Measurements from ENCODE around the gene ATP5ME. TPM values are rescaled to one million over a fixed set of nuclear protein-coding genes. Genes with fewer than 3 reads are reported as not detected.

The ATP5ME gene
- polyA plus RNA-seq, 3 donors = 163 to 397 (median 367) TPM

DNA sequence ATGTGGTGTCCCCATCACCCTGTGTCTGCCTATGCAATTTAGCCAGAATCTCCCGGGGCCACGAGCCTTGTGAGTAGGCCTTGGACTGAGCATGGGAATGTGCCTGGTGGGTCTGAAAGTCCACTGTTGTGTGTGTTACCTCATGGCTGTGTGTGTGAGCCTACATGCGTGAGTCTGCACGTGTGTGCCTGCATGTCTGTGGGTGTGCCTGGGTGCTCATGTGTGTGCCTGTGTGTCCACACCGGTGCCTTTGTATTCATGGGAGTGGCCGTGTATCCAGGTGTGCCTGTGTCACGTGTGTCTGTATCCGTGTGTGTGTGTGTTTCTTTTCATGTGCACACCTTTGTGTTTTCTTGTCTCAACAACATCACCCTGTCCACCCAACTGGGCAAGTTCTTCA, 14.2 kb downstream of the ATP5ME start:
- no peaks in the 10 kb centered on the region for H4K20me1 ChIP-seq (ENCODE audit: insufficient read depth, low read length)
- no peak overlapping the region for H3K27ac ChIP-seq (ENCODE audit: low read depth in 1 of 2, low read length in 2 of 2)
- no peaks in the 10 kb centered on the region for H3K36me3 ChIP-seq (replicated peaks in 1 of 2; ENCODE audit: control insufficient read depth in 1 of 2, insufficient read depth in 2 of 2, low read length in 2 of 2)
- intact Hi-C loops (cut with micrococcal nuclease) = no loop called here
- peaks cover 0 to 9% of the 10 kb centered on the region in 2 donors for H3K9me3 ChIP-seq (replicated peaks in 1 of 2; ENCODE audit: control insufficient read depth in 1 of 2, insufficient read depth in 1 of 2, low read length in 2 of 2)
- no peaks in the 10 kb centered on the region for H3K27me3 ChIP-seq (ENCODE audit: control insufficient read depth in 2 of 2, insufficient read depth in 2 of 2, low read length in 2 of 2)
- no peak for DNase-seq
- H3K9ac ChIP-seq (ENCODE audit: insufficient read depth, low read length, poor library complexity, severe bottlenecking) = no peak overlapping the region
- TF ChIP-seq CTCF (IDR thresholded peaks at IDR 0.05) = no peak
- Mint-ChIP-seq H3K4me3 (no peak overlapping the region), H3K4me1 (peaks cover 10% of the 10 kb centered on the region), H3K27me3 (ENCODE audit: low read depth in 3 of 3) (peaks cover 3 to 8% (median 3%) of the 10 kb centered on the region in 3 donors), H3K27ac (no peak overlapping the region), H3K9me3 (peaks cover 0 to 19% (median 15%) of the 10 kb centered on the region in 7 donors), H3K36me3 (no peaks in the 10 kb centered on the region)
- H3K4me2 ChIP-seq (replicated peaks; ENCODE audit: extremely low read depth, low read length, poor library complexity, severe bottlenecking) = no peak overlapping the region
- H3K79me2 ChIP-seq (ENCODE audit: insufficient read depth, low read length) = no peaks in the 10 kb centered on the region
- WGBS (ENCODE audit: insufficient coverage) = 93% methylated on average over 5 of the region's 8 CpGs
- H3K4me1 ChIP-seq (ENCODE audit: control insufficient read depth in 1 of 2, insufficient read depth in 2 of 2, low read length in 2 of 2) = peaks cover 11 to 15% of the 10 kb centered on the region in 2 donors
- no peak overlapping the region for H3K4me3 ChIP-seq (replicated peaks in 1 of 3; ENCODE audit: low read depth in 2 of 3, low read length in 3 of 3)
- no peak overlapping the region for H2AFZ ChIP-seq (ENCODE audit: insufficient read depth, low read depth, low read length, poor library complexity, severe bottlenecking)

- Mint-ChIP-seq H3K36me3 (no peaks in the 10 kb centered on the region), H3K9me3 (peaks cover 0 to 19% (median 15%) of the 10 kb centered on the region in 7 donors), H3K27ac (no peak overlapping the region), H3K27me3 (ENCODE audit: low read depth in 3 of 3) (peaks cover 3 to 4% (median 3%) of the 10 kb centered on the region in 3 donors), H3K4me3 (no peak overlapping the region), H3K4me1 (peaks cover 3% of the 10 kb centered on the region)
- H4K20me1 ChIP-seq (ENCODE audit: insufficient read depth, low read length) = no peaks in the 10 kb centered on the region
- WGBS (ENCODE audit: insufficient coverage) = 97% methylated on average over 31 of the region's 32 CpGs
- intact Hi-C loops (cut with micrococcal nuclease) = no loop called here
- H3K9ac ChIP-seq (ENCODE audit: insufficient read depth, low read length, poor library complexity, severe bottlenecking) = no peak overlapping the region
- H3K27me3 ChIP-seq (ENCODE audit: control insufficient read depth in 2 of 2, insufficient read depth in 2 of 2, low read length in 2 of 2) = no peaks in the 10 kb centered on the region
- H2AFZ ChIP-seq (ENCODE audit: insufficient read depth, low read depth, low read length, poor library complexity, severe bottlenecking) = no peak overlapping the region
- H3K27ac ChIP-seq (ENCODE audit: low read depth in 1 of 2, low read length in 2 of 2) = no peak overlapping the region
- DNase-seq = no peak
- no peak for TF ChIP-seq CTCF (IDR thresholded peaks at IDR 0.05)
- no peak overlapping the region for H3K4me3 ChIP-seq (replicated peaks in 1 of 3; ENCODE audit: low read depth in 2 of 3, low read length in 3 of 3)
- H3K36me3 ChIP-seq (replicated peaks in 1 of 2; ENCODE audit: control insufficient read depth in 1 of 2, insufficient read depth in 2 of 2, low read length in 2 of 2) = no peaks in the 10 kb centered on the region
- H3K4me1 ChIP-seq (ENCODE audit: control insufficient read depth in 1 of 2, insufficient read depth in 2 of 2, low read length in 2 of 2) = peaks cover 7 to 9% of the 10 kb centered on the region in 2 donors
- no peak overlapping the region for H3K4me2 ChIP-seq (replicated peaks; ENCODE audit: extremely low read depth, low read length, poor library complexity, severe bottlenecking)
- H3K79me2 ChIP-seq (ENCODE audit: insufficient read depth, low read length) = no peaks in the 10 kb centered on the region
- peaks cover 0 to 9% of the 10 kb centered on the region in 2 donors for H3K9me3 ChIP-seq (replicated peaks in 1 of 2; ENCODE audit: control insufficient read depth in 1 of 2, insufficient read depth in 1 of 2, low read length in 2 of 2)
Measured at GRCh38 chr4:658681-659667, 15.1 kb downstream of the ATP5ME start.
